GM12878 (cell line): ENCODE results near the gene TTC8. TPM values are rescaled to one million over a fixed set of nuclear protein-coding genes. Genes with fewer than 3 reads are reported as not detected.

ENCODE experiments used
- ATAC-seq: fragments of 200-7000 bp; cut with Tn5 transposase; 3 replicates; pipeline ENCODE4 v1.9.1; 2020; ENCODE audit warnings: mild to moderate bottlenecking, moderate library complexity
- BruUV-seq: library from RNA; stranded (reverse); fragments of 400-500 nt; replicated peaks from 2 replicates; lab custom pipeline; 2021; lab: Mats Ljungman, UMichigan
- CTCF ChIA-PET: fragments of 300-600 bp; sonication (Branson Sonifier 250); formaldehyde crosslinking; extraction: SDS; loops from one replicate; lab custom pipeline; 2021; ENCODE audit warnings: inconsistent platforms; lab: Yijun Ruan, JAX
- POLR2A ChIA-PET: fragments of 350-600 bp; formaldehyde crosslinking; extraction: SDS; loops from one replicate; lab custom pipeline; 2021; ENCODE audit warnings: inconsistent platforms; lab: Charles Lee
- RAD21 ChIA-PET: fragments of 300-600 bp; sonication (Branson Sonifier 250); formaldehyde crosslinking; loops from one replicate; lab custom pipeline; 2023; ENCODE audit warnings: antibody characterized with exemption; ENCODE audit not compliant: unreplicated experiment; lab: Charles Lee
- SMC1A ChIA-PET: fragments of 300-600 bp; sonication (Branson Sonifier 250); formaldehyde crosslinking; loops from one replicate; lab custom pipeline; 2023; ENCODE audit not compliant: unreplicated experiment, uncharacterized antibody; lab: Charles Lee
- DNase-seq: peaks from one replicate; pipeline ENCODE4 v3.0.0-alpha.2; 2011; ENCODE audit warnings: low read depth, low spot score
- FAIRE-seq: peaks from 3 replicates; lab custom pipeline; 2011; peaks lifted over from hg19 to GRCh38; lab: Jason Lieb, UNC
- H2AFZ ChIP-seq: 2 replicates; pipeline ENCODE4 v1.6.0; 2011; ENCODE audit warnings: low read depth, low read length, control low read depth; ENCODE audit not compliant: control insufficient read depth
- H3K27ac ChIP-seq: 2 replicates; pipeline ENCODE4 v1.5.1; 2011; ENCODE audit warnings: control low read depth; ENCODE audit not compliant: control insufficient read depth, insufficient read depth
- H3K27me3 ChIP-seq, 2 experiments: replicated peaks in 1 of 2; 2 replicates each; pipeline versions ENCODE4 v1.6.0 to v1.6.1; 2011; ENCODE audit warnings: low read length in 1 of 2; ENCODE audit not compliant: control insufficient read depth in 2 of 2, insufficient read depth in 2 of 2
- H3K36me3 ChIP-seq, 2 experiments: 2 replicates each; pipeline ENCODE4 v1.5.1; 2011; ENCODE audit warnings: low read length in 1 of 2; ENCODE audit not compliant: control insufficient read depth in 2 of 2, insufficient read depth in 2 of 2
- H3K4me1 ChIP-seq: 2 replicates; pipeline ENCODE4 v1.6.1; 2011; ENCODE audit warnings: mild to moderate bottlenecking, low read length, moderate library complexity, mixed read lengths; ENCODE audit not compliant: control insufficient read depth, insufficient read depth
- H3K4me2 ChIP-seq: 2 replicates; pipeline ENCODE4 v1.6.0; 2011; ENCODE audit warnings: control low read depth; ENCODE audit not compliant: control insufficient read depth, insufficient read depth
- H3K4me3 ChIP-seq: fragments of 200-600 bp; sonication (generic); 2 replicates; pipeline ENCODE4 v1.5.1; 2016
- H3K79me2 ChIP-seq: 2 replicates; pipeline ENCODE4 v1.6.0; 2011; ENCODE audit warnings: low read length; ENCODE audit not compliant: control insufficient read depth, insufficient read depth
- H3K9ac ChIP-seq: 2 replicates; pipeline ENCODE4 v1.8.0; 2011; ENCODE audit warnings: low read length, control low read depth, mixed read lengths; ENCODE audit not compliant: control insufficient read depth, insufficient read depth
- H3K9me3 ChIP-seq: replicated peaks from 3 replicates; pipeline ENCODE4 v1.5.1; 2011; ENCODE audit warnings: mild to moderate bottlenecking, low read length; ENCODE audit not compliant: control insufficient read depth, insufficient read depth
- H4K20me1 ChIP-seq: 2 replicates; pipeline ENCODE4 v1.6.0; 2011; ENCODE audit not compliant: control insufficient read depth, insufficient read depth
- ATF7 ChIP-seq: fragments of 450-650 bp; IDR thresholded peaks from 2 replicates; pipeline ENCODE4 v1.6.1; 2016; ENCODE audit warnings: low read depth, mild to moderate bottlenecking
- CBX5 ChIP-seq: sonication (generic); IDR thresholded peaks from 2 replicates; pipeline ENCODE4 v1.6.1; 2016; ENCODE audit warnings: low read depth, moderate library complexity, mild to moderate bottlenecking, inconsistent platforms
- EGR1 ChIP-seq, 2 experiments: IDR thresholded peaks; 1 replicate in 1 of 2; 2 replicates in 1 of 2; pipeline ENCODE4 v1.6.1; 2011 to 2012; ENCODE audit warnings: low read depth in 2 of 2, low read length in 2 of 2, borderline replicate concordance in 1 of 2, mild to moderate bottlenecking in 1 of 2, moderate library complexity in 1 of 2
- ETV6 ChIP-seq, 2 experiments: fragments of 450-650 bp in 1 of 2; IDR thresholded peaks in 1 of 2; conservative IDR thresholded peaks in 1 of 2; 2 replicates each; pipeline ENCODE4 v1.6.1; 2014; ENCODE audit warnings: antibody characterized with exemption in 1 of 2, borderline replicate concordance in 1 of 2, low read depth in 1 of 2, mild to moderate bottlenecking in 1 of 2, moderate library complexity in 1 of 2
- EZH2 ChIP-seq: IDR thresholded peaks from 2 replicates; pipeline ENCODE4 v1.6.1; 2012; ENCODE audit warnings: low read depth, mild to moderate bottlenecking, control low read depth, inconsistent platforms, low read length, borderline replicate concordance; ENCODE audit not compliant: control insufficient read depth
- IKZF1 ChIP-seq: fragments of 450-650 bp; conservative IDR thresholded peaks from 2 replicates; pipeline ENCODE4 v1.6.1; 2017; ENCODE audit warnings: antibody characterized with exemption, mild to moderate bottlenecking
- IRF4 ChIP-seq: IDR thresholded peaks from 2 replicates; pipeline ENCODE4 v1.6.1; 2011; ENCODE audit warnings: low read depth, low read length
- JUNB ChIP-seq: IDR thresholded peaks from 2 replicates; pipeline ENCODE4 v1.6.1; 2016; ENCODE audit warnings: antibody characterized with exemption, mild to moderate bottlenecking
- KLF5 ChIP-seq: fragments of 450-650 bp; IDR thresholded peaks from 2 replicates; pipeline ENCODE4 v1.6.1; 2014; ENCODE audit warnings: mild to moderate bottlenecking; ENCODE audit not compliant: partially characterized antibody
- LARP7 ChIP-seq: fragments of 450-650 bp; IDR thresholded peaks from 2 replicates; pipeline ENCODE4 v1.6.1; 2017; ENCODE audit warnings: mild to moderate bottlenecking
- NR2C1 ChIP-seq: fragments of 450-650 bp; IDR thresholded peaks from 2 replicates; pipeline ENCODE4 v1.6.1; 2017; ENCODE audit warnings: antibody characterized with exemption, mild to moderate bottlenecking, moderate library complexity
- POLR2AphosphoS2 ChIP-seq: IDR thresholded peaks from 2 replicates; pipeline ENCODE4 v1.6.1; 2011; ENCODE audit warnings: low read depth, mild to moderate bottlenecking, low read length, improper control_type of control experiment, moderate library complexity
- RELA ChIP-seq: fragments of 450-650 bp; IDR thresholded peaks from 2 replicates; pipeline ENCODE4 v1.8.0; 2014; ENCODE audit warnings: borderline replicate concordance; ENCODE audit not compliant: partially characterized antibody
- RFX5 ChIP-seq: IDR thresholded peaks from 2 replicates; pipeline ENCODE4 v1.6.1; 2011; ENCODE audit warnings: low read depth, low read length, improper control_type of control experiment
- SMAD1 ChIP-seq: fragments of 450-650 bp; IDR thresholded peaks from 2 replicates; pipeline ENCODE4 v1.6.1; 2018; ENCODE audit warnings: mild to moderate bottlenecking, low read depth; ENCODE audit not compliant: partially characterized antibody
- SMC3 ChIP-seq: IDR thresholded peaks from 2 replicates; pipeline ENCODE4 v1.6.1; 2011; ENCODE audit warnings: low read length, improper control_type of control experiment, borderline replicate concordance
- SUZ12 ChIP-seq: fragments of 200-600 bp; sonication (generic); IDR thresholded peaks from one replicate; pipeline ENCODE4 v1.6.1; 2018; ENCODE audit warnings: antibody characterized with exemption, mild to moderate bottlenecking; ENCODE audit not compliant: unreplicated experiment
- TAF1 ChIP-seq: IDR thresholded peaks from 2 replicates; pipeline ENCODE4 v1.6.1; 2011; ENCODE audit warnings: mild to moderate bottlenecking, low read depth, low read length, borderline replicate concordance
- WGBS: methylation state at CpG from one replicate; pipeline ENCODE4 v1.1.6; 2016; ENCODE audit warnings: low lambda C conversion rate; ENCODE audit not compliant: insufficient replicate concordance, insufficient coverage; ENCODE audit errors: missing lambda C conversion rate; 5-methylcytosine and 5-hydroxymethylcytosine counted together
- in situ Hi-C: fragments of 300-500 bp; cut with MboI; formaldehyde crosslinking; loops from 9 replicates; pipeline ENCODE4 v1.14.3; 2018; ENCODE audit warnings: mixed read lengths
- intact Hi-C: fragments of 100-400 bp; cut with micrococcal nuclease; formaldehyde crosslinking; loops from one replicate; pipeline ENCODE4 v1.14.2; 2022; ENCODE audit not compliant: unreplicated experiment
- polyA plus RNA-seq, 11 experiments: library from polyadenylated mRNA; depleted of rRNA in 4 of 11; unstranded in 6 of 11; stranded (reverse) in 5 of 11; fragments of >200 nt; fragmentation: Nextera tagmentation in 4 of 11; fragmentation: Illumina TruSeq in 1 of 11; extraction: Ambion mirVana in 4 of 11; extraction: Trizol in 1 of 11; gene quantifications; 1 replicate in 1 of 11; 2 replicates in 10 of 11; pipeline versions ENCODE4 v1.2.1 to v1.2.3, GENCODE V29; 2011 to 2016; ENCODE audit warnings: inconsistent platforms in 2 of 11, missing spikeins in 2 of 11, low read depth in 1 of 11
- total RNA-seq, 4 experiments: library from RNA; depleted of rRNA in 3 of 4; stranded (reverse); fragments of >200 nt in 3 of 4; fragmentation: Illumina TruSeq in 1 of 4; extraction: Trizol in 1 of 4; gene quantifications; 2 replicates each; pipeline versions ENCODE4 v1.2.1 to v1.2.3, GENCODE V29; 2013 to 2021
- TF ChIP-seq, protein P1 (sequence below): IDR thresholded peaks from 2 replicates; pipeline ENCODE4 v1.6.1; 2012; ENCODE audit warnings: low read depth, low read length, improper control_type of control experiment
- TF ChIP-seq, protein P2 (sequence below): IDR thresholded peaks from 2 replicates; pipeline ENCODE4 v1.6.1; 2012; ENCODE audit warnings: low read length, inconsistent platforms

Gene TTC8
- total and polyA plus RNA-seq, 10 of the 15 experiments (the other 5 are each of a cell fraction or from before 2014, with no cell fraction given) = 1.5 to 4.6 (median 2.5) TPM

DNA sequence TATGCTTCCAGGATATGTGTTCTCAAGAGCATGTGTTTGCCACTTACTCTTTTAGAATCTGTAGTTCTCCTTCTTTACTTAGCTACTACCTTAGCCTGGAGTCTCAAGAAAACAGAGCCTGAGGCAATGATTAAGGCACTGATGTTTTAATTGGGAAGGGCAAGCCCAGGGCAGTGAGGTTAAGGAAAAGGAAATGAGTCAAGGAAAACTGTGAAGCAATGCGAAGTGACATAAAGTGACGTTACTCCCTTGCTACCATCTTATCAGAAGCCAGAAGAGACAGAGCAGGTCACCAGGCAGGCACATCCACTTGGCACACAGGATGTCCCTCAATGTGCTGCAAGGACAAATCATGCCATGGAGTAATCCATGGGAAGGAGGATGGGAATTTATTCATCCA, 20.4 kb upstream of the TTC8 start:
- H3K36me3 ChIP-seq = no peaks in the 10 kb centered on the region
- H3K9ac ChIP-seq = no peak overlapping the region
- intact Hi-C loops (no loop called here), in situ Hi-C loops (no loop called here)
- no peaks in the 10 kb centered on the region for H3K4me1 ChIP-seq
- ATAC-seq (no peak), FAIRE-seq (no peak), DNase-seq (no peak)
- POLR2A ChIA-PET = no interaction called here
- TF ChIP-seq CBX5 (no peak), SMC3 (no peak), IRF4 (no peak), EGR1 (IDR thresholded peaks at IDR 0.05; ENCODE audit: borderline replicate concordance in 1 of 2, low read depth in 2 of 2, low read length in 2 of 2) (no peak), ATF7 (no peak), IKZF1 (no peak), ETV6 (conservative IDR thresholded peaks at IDR 0.05 in 1 of 2, IDR thresholded peaks at IDR 0.05 in 1 of 2; ENCODE audit: borderline replicate concordance in 1 of 2, low read depth in 1 of 2) (no peak), RFX5 (no peak), RELA (no peak), SUZ12 (no peak), KLF5 (no peak), EZH2 (no peak), LARP7 (no peak), TAF1 (no peak), SMAD1 (no peak), JUNB (no peak), NR2C1 (no peak), POLR2AphosphoS2 (no peak)
- TF ChIP-seq, protein P1, sequence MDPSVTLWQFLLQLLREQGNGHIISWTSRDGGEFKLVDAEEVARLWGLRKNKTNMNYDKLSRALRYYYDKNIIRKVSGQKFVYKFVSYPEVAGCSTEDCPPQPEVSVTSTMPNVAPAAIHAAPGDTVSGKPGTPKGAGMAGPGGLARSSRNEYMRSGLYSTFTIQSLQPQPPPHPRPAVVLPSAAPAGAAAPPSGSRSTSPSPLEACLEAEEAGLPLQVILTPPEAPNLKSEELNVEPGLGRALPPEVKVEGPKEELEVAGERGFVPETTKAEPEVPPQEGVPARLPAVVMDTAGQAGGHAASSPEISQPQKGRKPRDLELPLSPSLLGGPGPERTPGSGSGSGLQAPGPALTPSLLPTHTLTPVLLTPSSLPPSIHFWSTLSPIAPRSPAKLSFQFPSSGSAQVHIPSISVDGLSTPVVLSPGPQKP = no peak
- TF ChIP-seq, protein P2, sequence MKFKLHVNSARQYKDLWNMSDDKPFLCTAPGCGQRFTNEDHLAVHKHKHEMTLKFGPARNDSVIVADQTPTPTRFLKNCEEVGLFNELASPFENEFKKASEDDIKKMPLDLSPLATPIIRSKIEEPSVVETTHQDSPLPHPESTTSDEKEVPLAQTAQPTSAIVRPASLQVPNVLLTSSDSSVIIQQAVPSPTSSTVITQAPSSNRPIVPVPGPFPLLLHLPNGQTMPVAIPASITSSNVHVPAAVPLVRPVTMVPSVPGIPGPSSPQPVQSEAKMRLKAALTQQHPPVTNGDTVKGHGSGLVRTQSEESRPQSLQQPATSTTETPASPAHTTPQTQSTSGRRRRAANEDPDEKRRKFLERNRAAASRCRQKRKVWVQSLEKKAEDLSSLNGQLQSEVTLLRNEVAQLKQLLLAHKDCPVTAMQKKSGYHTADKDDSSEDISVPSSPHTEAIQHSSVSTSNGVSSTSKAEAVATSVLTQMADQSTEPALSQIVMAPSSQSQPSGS = no peak
- no peaks in the 10 kb centered on the region for H3K27me3 ChIP-seq
- CTCF ChIA-PET = no interaction called here
- SMC1A ChIA-PET = no interaction called here
- H2AFZ ChIP-seq = no peak overlapping the region
- no peaks in the 10 kb centered on the region for H4K20me1 ChIP-seq
- 78% methylated on average over 2 of the region's 2 CpGs for WGBS
- RAD21 ChIA-PET = no interaction called here
- H3K79me2 ChIP-seq = no peaks in the 10 kb centered on the region
- no peak overlapping the region for H3K4me3 ChIP-seq
- H3K4me2 ChIP-seq = no peak overlapping the region
- no peaks in the 10 kb centered on the region for H3K9me3 ChIP-seq
- no TSS peak for BruUV-seq
- no peak overlapping the region for H3K27ac ChIP-seq
